HTR-8/SVneo (cell line): ENCODE results near the gene DUOX1.
"Not testable (repeated sequence)": the region's sequence is repeated elsewhere in the genome, so short reads cannot be mapped to it uniquely, and the experiment has no call there.

ENCODE experiments used
- DNase-seq: peaks from one replicate; pipeline ENCODE4 v3.0.0; 2011; ENCODE audit warnings: low spot score, mixed read lengths; ENCODE audit not compliant: insufficient read length
- FAIRE-seq: peaks from 2 replicates; lab custom pipeline; 2011; peaks lifted over from hg19 to GRCh38; lab: Jason Lieb, UNC

DUOX1 gene

DNA sequence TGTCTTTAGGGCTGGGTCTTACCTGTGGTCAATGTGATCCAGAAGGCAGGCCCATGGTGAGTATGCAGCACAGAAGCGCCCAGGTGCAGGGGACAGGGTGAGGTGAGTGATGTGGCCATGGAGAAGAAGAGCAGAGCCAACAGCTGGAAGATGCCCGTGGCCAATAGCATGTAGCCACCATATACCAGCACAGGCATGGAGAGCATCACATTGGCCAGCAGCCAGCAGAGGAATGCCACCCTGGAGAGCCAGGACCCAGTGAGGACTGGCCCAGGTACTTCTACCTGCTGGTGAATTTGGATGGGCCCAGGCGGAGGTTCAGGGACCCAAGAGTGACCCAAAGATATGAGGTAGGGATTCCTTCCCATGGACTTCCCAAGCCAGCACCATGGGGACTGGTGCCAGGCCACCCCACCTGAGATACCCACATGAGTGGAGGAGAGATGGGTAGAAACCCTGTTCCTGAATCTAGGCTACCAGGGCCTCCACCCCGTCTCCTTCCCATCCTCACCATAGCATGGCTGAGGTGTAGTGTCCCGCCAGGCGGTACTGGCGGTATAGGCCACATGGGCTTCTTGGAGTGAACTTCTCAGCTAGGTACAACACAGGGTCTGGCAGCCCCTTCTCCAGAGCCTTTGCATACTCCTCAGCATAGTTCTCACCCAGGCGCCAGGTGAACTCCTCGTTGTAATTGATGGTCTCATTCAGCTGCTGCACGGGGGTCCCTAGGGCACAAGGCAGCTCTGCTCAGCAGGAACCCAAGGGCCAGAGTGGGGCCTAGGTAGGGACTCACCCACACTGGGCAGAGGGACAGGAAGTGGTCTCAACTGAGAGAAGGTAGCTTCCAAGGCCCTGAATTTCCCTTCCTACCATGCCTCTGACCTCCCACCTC lies 9.5 kb upstream of the DUOX1 start:
- no peak for FAIRE-seq
- no peak for DNase-seq

DNA sequence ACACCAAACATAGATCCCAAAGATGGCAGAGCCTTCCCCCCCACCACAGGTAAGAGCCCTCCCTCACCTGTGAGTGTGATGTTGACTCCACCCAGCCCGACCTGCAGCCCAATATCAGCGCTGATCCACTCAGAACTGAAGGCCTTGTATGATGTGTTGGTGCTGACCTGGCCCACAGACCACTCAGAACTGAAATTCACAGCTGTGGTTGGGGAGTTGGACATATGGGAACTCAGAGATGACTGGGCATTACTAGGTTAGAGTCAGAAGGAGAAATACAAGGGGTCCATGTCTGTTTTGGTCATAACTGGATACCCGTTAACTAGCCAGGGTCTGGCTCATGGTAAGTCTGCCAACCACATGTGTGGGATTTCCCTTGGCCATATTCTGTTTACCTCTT lies 8.8 kb upstream of the DUOX1 start:
- DNase-seq = no peak
- FAIRE-seq = no peak

DNA sequence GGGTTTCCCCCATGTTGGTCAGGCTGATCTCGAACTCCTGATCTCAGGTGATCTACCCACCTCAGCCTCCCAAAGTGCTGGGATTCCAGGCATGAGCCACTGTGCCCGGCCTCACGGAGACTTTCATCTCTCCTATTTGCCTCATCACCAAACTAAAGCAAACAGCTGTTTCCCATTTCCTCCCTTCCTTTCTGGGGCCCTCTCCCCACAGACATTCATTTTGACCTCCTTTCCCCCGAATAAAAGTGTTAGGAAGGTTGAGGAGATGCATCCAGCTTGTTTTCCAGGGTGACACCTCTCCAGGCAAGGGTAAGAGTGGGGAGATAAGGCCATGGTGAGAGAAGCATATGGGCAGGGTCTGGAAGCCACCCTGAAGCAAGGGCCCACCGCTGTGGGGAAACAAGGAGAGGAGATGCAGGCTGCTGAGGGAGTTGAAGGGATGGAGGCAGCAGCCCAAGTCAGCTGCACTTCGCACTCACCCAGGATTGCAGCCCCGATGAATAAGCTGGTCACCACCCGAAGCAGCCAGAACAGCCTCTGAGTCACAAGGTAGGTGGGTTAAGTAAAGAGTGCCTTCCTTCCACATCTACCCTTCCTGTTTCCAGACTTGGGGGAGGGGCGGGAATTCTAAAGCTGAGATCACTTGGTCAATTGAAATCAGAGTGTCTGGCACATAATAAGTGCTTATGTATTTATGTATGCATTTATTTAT lies 7.9 kb upstream of the DUOX1 start:
- DNase-seq = peak; percentile 50
- FAIRE-seq = no peak

DNA sequence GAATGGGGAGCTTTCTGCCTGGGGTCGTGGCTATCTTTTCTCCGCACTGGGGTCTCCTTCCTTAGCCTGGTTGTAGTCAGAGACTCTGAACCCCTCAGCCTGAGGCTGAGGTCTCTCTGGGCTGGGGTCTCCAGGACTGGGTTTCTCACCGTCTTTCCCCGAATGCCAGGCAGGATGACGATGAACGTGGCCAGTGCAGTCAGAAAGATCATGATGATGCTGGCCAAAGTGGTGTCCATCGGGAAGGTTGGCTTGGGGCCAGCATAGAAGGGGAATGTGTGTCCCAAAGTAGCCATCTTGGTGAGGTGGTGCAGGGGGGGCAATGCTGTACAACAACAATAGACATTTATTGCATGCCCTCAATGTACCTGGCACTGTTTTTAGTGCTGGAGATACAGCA lies 7.1 kb upstream of the DUOX1 start:
- DNase-seq (no peak), FAIRE-seq (no peak)

DNA sequence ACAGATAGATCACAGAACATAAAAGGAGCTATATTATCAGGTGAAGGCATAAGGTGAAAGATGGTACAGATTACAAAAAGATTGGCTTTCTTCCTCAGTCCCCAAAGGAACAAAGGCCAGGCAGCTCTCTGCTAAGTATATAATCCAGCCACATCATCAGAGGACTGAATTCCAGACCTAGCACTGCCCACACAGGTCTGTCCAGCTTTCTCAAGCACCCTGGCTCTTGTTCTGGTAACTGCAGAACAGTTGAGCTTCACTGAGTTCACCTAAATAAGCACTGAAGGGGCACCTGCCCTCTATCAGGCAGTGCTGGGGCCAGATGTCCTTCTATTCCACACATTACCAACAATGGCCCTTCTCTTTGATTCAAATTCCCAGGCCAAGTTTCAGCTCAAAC lies 6.4 kb upstream of the DUOX1 start:
- DNase-seq = no peak
- FAIRE-seq = no peak

DNA sequence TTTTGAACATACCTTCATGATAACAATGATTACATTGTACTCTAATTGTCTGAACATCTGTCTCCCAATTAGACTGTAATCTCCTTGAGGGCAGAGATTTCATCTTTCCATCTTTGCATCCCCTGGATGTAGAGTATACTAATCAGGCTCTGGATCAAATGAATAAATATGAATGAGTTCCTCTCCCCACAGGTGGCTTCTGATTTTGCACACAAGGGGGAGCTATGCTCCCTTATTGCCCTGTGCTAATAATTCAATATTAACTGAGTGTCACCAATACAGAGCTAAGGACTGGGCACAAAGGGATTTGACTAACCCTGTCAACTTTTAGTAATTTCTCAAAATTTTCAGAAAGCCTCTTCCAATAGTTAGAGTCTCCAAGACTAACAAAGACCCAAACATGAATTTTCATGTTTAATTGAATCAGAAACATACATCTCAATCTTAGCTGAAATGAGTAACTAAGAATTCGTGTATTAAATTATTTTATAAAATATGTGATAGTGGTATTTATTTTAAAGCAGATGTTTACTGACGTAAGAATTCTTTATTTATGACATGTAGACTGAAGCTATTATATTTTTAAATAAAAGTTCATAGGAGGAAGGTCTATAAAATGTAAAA lies 3.1 kb upstream of the DUOX1 start:
- DNase-seq (no peak), FAIRE-seq (peak; percentile 9)

DNA sequence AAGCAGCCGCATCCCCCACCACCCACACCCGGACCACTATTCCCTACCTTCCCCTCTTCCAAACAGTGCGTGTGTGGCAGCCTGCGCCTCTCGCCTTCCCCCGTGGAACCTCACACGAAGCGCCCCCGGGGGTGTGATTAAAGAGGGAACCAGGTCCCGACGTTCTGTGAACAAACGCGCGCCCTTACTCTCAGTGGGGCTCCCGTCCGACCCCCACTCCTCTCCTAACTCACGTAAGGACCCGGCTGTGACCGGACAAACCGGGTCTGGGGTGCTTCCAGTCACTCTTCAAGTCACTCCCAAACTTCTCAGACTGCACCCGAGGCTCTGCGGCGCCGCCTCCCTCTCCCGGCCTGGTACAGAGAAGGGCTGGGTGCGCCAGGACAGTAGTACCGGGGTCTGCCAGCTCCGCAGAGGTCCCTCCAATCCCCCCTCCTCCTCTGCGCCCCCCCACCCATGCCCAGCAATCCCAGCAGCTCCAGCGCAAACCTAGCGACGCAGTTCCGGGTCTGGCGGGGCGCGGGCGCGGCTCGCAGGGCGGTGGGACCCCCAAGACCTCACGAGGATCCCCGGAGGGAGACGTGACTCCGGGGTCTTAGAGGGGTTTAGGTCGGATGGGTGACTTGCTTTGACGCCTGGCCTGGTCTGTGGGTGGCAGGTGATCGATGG lies 689 bp upstream of the DUOX1 start:
- no peak for DNase-seq
- FAIRE-seq = no peak

DNA sequence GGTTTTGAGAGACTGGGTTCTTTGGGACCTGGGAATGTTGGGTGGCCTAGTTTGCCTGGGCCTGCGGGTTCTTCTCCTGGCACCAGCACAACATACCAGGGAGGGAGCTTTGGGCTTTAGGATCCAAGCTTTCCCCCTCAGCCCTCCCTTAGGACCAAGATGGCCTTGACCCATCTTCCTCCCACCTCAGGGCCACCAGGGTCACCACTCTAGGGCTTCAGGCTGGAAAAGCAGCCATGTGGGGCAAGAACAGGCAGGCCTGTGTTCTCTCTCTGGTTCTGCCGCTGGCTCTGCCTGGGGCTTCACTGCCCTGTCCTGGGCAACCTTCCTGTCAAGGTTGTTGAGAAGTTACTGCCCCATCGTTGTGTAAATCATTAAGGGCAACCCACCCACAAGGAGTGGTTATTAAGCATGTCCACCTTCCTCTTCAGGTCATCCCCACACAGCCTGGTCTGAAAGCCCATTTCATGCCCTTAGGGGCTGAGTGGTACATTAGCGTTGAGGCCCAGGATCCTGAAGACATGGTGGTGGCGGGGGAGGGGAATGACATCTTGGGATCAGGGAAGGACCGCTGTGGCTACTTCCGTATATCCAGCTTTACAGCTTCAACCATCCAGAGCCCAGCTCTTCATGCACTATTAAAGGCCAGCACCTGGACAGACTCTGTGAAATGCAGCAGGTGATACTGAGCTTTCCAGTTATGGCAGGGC lies 652 bp downstream of the DUOX1 start:
- DNase-seq (no peak), FAIRE-seq (no peak)

DNA sequence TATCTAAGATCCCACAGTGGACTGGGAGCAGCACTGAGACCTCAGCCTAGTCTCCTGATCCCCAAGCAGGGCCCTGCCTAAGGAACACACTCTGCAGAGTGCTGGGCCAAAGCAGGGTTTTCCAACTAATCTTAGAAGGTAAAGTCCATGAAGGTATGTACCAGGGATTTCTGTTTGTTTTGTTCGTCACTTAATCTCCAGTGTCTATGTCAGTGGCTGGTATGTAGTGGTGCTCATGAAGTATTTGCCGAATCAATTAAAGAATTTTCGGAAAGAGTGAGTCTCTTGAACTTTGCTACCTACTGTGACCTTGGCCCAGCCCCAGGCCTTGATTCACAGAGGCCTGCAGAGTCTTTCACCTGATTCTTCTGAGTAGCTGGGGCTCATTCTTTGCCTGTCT lies 1.7 kb downstream of the DUOX1 start:
- FAIRE-seq (no peak), DNase-seq (no peak)

DNA sequence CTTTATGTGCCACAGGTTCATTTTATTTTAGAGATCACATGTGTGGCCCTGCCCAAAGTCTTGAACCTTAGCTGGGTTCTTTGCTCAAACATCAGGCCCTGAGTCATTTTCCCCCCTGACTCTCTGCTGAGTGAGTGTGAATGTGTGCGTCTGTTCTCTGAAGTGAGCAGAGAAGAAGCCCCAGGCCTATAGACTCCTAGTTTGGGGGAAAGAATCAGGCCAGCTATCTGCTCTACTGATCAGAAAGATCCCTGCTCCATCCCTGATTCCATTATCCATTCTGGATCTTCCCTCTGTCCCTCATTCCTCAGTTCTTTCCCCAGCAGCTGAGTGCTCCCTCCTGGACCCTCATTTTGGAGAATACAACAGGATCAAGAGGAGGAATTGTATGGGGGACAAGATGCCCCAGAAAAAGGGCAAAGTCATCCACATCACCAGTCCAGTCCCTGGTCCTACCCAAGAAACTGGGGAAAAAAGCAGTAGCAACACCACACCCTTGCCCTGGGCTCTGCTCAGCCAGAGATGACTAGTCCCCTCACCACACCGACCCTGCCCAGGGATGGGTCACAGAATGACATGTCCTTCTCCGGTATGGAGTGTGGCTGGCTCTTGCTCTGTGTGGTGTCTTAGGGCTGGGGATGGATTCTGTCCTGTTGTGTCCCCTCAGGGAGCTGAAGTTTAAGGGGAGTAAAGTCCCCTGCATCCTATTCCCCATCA lies 3.2 kb downstream of the DUOX1 start:
- FAIRE-seq (no peak), DNase-seq (no peak)

DNA sequence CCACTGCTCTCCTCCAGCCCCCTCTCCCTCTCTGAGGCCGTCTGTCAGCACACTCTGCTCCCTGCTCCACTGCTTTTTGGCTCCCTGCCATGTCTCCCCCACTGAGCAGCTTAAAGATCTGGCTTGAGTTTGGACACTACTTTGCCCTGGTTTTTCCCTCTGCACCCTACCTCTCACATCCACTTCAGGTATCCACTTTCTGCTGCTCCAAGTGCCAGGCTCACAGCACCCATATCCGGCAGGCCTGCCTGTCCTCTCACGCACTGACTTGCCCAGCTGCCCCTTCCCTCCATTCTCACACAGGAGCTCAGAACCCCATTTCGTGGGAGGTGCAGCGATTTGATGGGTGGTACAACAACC lies 3.7 kb downstream of the DUOX1 start:
- FAIRE-seq (no peak), DNase-seq (no peak)

DNA sequence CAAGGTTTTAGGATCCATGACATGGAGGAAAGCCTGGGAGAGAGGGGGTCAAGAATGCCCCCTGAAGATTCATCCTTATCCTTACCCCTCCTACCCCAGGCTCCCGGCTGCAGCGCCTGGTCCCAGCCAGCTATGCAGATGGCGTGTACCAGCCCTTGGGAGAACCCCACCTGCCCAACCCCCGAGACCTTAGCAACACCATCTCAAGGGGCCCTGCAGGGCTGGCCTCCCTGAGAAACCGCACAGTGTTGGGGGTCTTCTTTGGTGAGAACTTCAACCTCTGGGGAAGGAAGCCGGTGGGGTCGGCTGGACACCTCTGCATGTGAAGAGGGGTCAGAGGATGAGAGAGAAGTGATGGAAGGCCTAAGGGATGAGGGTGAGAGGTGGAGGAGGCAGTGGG lies 4.3 kb downstream of the DUOX1 start:
- no peak for FAIRE-seq
- DNase-seq = no peak

DNA sequence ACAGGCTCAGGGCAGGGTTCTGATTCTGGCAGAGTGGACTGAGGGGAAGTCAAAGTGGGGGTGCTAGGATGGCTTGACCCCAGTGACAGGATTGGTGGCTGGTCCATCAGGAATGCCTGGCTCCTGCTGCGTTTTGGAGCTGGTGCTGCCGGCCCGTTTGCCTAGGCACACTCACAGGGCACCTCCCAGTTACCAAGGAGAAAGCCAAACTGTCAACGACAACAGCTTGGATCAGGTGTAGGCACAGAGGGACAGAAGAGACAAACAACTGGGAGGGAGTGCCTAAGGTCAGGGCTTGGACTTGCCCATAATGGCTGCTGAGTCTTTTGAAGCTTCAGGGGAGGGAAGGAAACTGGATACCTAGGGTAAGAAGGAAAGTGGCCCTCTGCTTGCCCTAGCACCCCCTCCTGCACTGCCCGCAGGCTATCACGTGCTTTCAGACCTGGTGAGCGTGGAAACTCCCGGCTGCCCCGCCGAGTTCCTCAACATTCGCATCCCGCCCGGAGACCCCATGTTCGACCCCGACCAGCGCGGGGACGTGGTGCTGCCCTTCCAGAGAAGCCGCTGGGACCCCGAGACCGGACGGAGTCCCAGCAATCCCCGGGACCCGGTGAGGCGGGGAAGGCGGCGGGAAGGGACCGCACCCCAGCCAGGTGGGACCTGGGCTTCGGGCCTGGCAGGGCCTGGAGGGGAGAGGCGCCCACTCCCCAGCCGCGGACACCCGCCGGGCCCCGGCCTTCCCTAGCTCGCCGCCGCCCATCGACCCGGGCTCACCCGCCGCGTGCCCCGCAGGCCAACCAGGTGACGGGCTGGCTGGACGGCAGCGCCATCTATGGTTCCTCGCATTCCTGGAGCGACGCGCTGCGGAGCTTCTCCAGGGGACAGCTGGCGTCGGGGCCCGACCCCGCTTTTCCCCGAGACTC lies 5.1 kb downstream of the DUOX1 start:
- no peak for DNase-seq
- FAIRE-seq = no peak

DNA sequence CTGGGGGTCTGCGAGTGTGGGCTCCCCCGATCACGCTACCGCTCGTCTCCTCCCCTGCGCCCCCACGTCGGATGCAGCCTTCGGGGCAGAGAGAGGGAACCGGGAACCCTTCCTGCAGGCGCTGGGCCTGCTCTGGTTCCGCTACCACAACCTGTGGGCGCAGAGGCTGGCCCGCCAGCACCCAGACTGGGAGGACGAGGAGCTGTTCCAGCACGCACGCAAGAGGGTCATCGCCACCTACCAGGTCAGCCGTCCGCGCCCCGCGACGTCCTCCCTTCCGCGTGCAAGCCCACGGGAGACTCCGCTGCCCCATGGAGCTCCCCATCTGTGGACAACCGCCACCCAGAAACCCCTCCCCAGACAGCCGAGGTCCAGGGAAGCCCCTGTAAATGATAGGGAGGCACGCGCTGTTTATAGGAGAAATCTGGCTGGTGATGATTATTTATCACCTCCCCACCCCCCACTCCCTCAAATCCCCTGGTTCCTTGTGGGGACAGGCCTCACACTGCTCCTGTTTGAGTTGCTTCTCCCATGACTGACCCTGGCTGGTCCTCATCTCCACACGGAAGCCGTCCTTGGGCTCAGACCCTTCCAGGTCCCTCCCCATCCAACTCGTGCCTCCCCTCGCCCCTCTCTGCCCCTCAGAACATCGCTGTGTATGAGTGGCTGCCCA lies 6.0 kb downstream of the DUOX1 start:
- not testable (repeated sequence) for DNase-seq
- peak; percentile 85 for FAIRE-seq

DNA sequence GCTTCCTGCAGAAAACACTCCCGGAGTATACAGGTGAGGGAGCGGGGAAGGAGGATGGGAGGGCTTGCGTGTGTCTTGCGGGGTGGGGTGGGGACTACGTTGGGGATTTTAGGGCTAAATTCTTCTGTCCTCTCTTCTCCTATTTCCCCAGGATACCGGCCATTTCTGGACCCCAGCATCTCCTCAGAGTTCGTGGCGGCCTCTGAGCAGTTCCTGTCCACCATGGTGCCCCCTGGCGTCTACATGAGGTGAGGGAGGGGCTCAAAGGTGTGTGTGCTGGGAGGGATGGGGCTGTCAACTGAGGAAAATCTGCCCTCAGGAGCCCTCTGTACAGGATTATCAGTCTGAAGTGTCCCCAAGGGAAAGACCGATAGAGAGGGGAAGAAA lies 6.6 kb downstream of the DUOX1 start:
- no peak for DNase-seq
- no peak for FAIRE-seq

DNA sequence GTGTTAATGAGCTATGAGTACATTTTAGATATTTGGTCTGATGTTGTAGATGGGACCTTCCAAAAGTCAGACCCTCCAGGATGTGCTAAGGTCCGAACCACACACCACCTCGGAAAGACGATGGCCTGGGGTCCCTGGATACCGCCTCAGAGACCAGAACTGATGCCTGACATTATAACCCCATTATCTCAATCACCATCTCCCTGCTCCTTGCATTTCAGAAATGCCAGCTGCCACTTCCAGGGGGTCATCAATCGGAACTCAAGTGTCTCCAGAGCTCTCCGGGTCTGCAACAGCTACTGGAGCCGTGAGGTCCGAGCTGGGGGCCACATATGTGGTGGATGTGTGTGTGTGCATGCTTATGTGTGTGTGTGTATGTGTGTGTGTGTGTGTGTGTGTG lies 7.9 kb downstream of the DUOX1 start:
- FAIRE-seq (no peak), DNase-seq (no peak)

DNA sequence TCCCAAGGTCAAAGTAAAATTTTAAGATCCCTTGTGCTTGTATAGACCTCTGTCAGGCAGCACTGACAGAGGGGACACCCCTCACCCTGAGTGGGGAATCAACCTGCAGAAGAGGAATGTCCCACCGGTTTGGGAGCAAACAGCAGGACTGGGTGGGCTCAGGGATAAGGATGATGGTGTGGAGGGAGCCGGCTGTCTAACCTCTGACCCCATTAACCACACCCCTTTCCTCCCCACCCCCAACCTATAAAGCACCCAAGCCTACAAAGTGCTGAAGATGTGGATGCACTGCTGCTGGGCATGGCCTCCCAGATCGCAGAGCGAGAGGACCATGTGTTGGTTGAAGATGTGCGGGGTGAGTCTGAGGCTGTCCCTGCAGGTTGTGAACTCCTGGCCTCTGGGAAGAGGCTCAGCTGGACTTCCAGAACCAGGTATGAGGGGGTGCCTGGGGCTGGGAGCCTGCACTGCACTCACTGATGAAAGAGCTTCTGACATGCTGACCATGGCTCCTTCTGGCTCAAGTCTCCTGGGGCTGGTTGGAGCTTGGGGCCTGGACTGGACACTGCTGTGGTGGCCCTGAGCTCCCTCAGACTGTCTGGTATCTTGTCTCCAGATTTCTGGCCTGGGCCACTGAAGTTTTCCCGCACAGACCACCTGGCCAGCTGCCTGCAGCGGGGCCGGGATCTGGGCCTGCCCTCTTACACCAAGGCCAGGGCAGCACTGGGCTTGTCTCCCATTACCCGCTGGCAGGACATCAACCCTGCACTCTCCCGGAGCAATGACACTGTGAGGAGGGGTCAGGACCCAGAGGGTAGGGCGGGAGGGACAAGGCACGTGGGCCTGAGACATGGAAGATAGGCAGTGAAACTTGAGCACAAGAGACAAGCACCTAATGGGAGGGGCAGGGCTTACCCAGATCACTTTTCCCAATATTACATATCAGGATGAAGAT lies 9.3 kb downstream of the DUOX1 start:
- DNase-seq = no peak
- no peak for FAIRE-seq
